GM19467 (cell line): ENCODE measurements around the gene RNF19B.
"Not testable (repeated sequence)": the region's sequence is repeated elsewhere in the genome, so short reads cannot be mapped to it uniquely, and the experiment has no call there.

Experiments used
- ATAC-seq: cut with Tn5 transposase; IDR thresholded peaks from one replicate; pipeline ENCODE4 v1.9.1; 2021; ENCODE audit warnings: mild to moderate bottlenecking, moderate library complexity; ENCODE audit not compliant: unreplicated experiment

The RNF19B gene

DNA sequence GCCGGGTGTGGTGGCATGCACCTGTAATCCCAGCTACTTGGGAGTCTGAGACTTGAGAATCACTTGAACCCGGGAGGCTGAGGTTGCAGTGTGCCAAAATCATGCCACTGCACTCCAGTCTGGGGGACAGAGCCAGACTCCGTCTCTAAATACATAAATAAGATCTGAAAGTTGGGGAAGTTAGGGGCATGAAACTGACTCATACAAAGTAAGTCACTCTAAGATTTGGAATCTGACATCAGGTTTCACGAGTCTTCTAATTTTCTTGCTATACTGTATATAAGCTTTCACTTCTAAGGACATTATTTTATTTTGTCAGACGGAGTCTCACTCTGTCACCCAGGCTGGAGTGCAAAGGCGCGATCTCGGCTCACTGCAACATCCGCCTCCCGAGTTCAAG is 30.1 kb downstream of the RNF19B start:
- no peak for ATAC-seq

DNA sequence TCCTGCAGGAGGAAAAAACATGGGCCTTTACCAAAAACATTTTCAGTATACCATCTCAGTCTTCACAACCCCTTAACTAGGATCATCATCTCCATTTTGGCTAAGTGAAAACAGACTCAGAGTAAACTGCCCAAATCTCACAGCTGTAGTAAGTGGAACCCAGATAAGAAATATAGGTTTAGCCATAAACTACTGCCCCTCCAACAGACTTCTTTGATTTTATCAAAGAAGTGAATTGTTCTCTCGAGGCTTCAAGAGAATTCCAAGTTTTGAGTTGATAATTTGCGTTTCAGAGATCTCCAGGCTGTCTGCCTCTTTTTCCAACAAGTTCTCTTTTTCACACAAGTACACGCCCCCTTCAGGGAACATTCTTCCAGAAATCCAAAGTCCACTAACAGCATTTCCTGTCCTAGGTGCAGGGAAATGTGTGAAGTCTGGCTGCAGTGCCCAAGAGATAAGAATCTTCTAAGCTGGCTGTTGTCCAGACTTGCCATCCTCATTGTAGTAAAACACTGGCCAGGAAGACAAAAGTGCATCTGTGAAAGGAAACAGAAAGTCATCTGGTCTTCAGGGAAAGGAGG is 30.8 kb downstream of the RNF19B start:
- ATAC-seq: no peak

DNA sequence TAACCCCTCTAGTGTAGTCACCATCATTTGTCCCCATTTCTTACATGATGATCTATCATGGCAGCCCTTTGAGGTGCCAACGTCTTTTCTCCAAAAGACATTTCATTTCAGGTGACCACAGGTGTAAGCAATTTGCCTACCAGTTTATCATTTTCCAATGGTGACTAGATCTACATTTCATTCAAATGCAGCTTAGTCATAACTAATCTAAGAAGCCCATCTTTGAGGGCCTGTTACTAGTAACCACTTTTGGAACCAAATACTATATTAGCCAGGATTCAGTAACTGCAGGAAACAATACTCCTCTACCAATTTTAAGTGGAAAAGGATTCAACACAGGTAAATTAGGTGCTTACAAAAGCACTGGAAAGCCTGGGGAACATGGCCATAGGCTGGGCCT is 32.8 kb downstream of the RNF19B start:
- ATAC-seq: no peak

DNA sequence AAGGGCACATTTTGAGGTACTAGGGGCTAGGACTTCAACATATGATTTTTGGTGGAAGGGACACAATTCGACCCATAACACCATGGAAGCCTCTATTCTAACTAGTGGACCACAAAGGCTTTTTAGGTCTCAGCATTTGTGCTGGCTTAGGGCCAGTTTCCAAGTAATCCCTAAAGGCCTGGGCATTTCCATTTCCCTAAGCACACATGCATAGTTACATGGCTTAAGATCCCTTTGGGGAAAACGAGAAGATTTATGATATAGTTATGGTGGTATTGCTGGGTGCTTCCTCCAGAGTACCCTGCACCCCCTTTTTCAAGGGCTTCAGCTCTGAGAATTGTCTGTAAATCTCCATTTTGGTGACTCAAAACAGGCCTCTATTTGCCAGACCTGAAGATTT is 35.2 kb downstream of the RNF19B start:
- no peak for ATAC-seq

DNA sequence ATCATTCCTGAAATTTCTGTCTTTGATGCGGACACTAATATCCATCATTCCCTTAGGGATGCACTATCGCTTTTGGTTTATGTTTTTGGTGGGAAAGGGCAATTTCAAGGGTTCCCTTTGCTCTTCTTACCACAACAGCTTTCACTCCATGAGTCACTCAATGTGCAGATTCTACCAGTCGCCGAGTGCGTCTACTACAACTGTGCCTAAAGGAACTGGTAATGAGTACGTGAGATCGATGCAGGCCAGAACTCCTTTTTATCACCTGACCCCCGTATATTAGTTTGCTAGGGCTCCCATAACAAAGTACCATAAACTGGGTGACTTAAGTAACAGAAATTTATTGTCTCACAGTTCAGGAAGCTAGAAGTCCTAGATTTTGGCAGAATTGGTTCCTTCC is 35.9 kb downstream of the RNF19B start:
- ATAC-seq: no peak

DNA sequence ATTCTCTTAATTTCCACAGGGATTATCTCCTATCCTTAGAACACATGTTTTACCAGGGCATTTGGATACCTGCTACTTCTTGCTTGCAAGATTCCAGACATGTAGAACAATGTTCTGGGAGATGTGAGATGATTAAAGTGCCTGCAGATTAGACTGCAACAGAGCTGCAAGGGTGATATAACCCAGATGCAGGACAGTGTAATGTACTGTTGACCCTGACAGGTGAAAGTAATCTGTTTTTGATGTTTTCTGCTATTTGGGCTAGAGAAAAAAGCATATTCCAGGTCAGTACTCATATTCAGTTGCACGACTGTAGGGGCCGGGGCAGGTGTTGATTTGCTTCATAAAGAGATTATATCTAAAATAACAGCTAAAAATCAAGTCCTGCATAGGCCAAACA is 36.3 kb downstream of the RNF19B start:
- no peak for ATAC-seq

DNA sequence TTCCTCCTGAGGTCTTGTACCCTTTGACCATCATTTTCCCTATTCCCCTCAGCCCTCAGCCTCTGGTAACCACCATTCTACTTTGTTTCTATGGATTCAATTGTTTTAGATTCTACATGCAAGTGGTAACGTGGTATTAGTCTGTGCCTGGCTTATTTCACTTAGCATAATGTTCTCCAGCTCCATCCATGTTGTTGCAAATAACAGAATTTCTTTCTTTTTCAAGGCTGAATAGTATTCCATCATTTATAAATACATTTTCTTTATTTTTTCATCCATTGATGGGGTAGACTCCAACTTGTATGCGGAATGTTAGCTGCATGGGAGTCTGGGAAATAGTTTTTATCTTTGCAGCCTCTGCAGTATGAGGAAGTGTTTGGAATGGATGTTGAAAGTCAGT is 37.2 kb downstream of the RNF19B start:
- no peak for ATAC-seq

DNA sequence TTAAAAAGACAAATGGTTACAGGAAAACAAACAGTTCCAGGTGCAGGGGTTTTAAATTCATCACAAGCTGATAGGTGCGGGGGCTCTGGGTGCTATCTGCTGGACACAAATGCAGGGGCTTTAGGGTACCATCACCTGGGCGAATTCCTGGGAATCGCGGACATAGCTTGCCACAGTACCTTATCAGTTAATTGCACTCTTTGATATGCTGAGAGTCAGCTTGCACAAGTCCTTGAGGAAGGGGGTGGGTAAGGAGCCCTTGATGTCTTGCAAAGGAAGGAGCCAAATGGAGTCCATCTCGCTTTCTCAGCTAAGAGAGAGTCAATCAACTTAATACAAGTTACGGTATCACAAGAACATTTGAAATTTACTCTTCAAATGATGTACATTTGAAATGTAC is 38.0 kb downstream of the RNF19B start:
- no peak for ATAC-seq

DNA sequence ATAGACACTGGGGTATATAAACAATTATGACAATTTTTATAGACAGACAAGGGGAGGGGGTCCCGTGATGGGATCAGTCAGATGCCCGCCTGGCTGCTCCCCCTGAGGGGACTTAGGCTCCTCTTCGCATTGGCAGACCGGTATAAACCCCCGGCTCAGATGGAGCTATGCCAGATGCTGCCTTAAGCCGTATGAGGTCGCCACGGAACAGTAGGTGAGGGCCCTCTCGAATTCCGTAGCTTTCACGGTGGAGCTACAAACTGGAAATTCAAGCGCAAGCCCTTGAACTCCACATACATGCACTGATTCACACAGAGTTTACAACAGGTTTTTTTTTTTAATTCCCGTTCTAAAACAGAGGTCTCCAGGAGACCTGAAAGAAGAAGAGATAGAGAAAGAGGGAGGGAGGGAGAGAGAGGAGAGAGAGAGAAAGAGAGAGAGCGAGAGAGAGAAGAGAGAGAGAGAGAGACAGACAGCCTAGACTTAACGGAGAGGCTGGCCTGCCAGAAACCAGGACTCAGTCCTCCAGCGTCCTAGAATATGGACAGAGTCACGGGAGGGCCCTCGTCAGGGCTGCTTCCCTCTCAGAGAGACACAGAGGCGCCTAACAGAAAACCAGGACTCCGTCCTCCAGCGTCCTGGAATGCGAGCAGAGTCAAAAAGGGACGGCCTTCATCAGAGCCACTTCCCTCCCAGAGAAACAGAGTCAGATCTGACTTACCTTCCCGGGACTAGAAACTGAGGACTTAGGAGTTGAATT is 39.0 kb downstream of the RNF19B start:
- ATAC-seq: no peak

DNA sequence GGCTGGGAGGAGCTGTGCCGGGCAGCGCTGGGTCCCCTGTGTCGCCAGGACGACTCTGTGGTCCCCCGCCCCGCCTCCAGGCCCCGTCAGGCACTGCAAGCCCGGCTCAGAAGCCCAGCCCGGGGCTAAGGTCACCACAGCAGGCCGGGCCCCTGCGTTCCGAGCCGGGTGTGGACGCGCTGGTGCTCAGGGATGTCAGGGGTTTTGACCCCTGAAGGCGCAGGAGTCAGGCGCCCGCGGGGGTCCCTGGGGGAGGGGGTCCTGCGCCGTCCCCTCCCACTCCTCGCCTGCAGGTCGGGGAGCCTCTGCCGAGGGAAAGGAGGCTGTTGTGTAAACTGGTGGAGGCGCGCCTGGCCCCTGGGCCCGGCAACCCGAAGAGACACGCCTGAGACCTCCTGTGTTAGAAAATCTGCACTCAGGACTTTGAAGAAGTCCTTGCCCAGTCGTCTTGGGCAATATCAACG is 39.7 kb downstream of the RNF19B start:
- no peak for ATAC-seq

DNA sequence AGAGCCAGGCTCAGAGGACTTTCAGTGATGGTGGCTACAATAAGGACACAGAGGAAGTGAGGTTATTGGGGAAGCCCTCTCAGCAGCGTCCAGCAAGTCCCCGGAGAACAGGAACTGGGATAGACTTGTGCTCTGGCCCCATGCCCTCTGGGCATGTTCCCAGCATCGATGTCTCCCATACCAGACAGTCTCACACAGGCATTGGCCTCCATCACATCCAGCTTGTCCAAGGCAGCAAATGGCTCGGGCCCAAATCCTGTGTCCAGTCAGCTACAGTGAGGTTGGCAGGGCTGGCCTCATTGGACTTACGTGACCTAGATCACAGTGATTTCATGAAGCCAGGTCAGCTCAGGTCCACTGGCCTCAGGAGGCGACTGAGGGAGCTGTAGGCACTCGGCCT is 43.8 kb downstream of the RNF19B start:
- no peak for ATAC-seq

DNA sequence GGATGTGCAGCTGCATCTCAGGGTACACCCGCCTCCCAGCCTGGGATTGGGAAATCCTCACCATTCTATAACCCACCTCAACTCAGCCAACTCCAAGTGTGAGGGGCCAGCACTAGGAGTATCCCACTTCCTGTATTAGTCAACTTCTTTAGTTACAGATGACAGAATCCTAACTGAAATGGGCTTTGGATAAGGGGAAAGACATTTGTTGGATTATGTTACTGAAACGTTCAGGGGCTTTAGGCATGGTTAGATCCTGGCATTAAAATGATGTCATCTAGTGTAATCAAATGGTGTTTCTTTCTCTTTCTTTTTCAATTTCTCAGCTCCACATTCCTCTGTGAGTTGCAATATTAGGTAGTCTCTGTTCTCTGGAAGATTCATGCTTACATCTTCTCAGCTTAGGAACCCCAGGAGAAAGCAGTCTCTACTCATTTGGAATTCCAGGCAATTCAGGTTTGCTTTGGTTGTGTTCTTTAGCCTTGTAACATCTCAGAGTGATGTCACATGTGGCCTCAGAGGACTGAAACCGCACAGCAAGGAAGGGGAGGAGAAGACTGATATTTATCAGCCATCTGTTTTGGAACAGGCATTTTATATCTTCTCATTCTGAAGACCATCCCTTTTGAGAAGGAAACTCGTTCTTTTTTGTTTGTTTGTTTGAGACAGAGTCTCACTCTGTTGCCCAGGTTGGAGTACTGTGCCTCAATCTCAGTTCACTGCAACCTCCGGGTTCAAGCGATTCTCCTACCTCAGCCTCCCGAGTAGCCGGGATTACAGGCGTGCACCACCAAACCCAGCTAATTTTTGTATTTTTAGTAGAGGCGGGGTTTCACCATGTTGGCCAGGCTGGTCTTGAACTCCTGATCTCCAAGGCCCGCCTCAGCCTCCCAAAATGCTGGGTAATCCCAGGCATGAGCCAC is 44.5 kb downstream of the RNF19B start:
- ATAC-seq: no peak

DNA sequence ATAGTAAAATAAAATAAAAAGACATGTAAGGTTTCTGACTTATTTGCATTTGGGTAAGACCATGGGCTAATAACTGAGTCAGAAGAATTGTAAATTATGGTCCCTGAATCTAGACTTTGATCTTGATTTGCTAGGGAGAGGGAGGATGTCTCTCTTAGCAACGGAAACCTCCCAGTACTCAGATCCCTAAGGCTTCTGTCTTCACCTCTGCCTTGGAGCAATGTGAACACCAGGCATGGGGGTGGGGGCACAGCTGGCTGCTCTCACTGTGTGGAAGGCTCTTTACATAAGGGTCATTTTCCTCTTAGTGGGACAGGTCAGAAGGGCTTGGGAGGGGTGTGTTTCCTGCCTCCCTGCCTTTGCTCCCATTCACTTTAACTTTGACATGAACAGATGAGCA is 46.4 kb downstream of the RNF19B start:
- ATAC-seq: no peak

DNA sequence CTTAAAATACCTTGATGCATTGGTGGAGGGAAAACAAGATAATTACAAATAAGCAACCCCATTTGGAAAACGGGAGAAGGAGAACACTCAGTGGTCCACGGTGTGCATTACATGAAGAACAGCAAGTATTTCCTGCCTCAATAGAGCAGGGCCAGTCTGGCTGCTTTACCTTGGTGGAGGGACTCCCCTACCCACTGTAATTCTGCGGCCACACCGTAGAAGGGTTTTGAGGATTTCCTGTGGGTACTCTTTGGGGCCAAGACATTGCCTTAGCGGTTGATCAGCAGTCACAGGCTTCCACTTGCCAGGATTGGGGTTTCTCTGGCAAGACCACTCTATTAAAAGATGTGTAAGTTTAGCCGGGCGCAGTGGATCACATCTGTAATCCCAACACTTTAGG is 47.1 kb downstream of the RNF19B start:
- ATAC-seq: no peak

DNA sequence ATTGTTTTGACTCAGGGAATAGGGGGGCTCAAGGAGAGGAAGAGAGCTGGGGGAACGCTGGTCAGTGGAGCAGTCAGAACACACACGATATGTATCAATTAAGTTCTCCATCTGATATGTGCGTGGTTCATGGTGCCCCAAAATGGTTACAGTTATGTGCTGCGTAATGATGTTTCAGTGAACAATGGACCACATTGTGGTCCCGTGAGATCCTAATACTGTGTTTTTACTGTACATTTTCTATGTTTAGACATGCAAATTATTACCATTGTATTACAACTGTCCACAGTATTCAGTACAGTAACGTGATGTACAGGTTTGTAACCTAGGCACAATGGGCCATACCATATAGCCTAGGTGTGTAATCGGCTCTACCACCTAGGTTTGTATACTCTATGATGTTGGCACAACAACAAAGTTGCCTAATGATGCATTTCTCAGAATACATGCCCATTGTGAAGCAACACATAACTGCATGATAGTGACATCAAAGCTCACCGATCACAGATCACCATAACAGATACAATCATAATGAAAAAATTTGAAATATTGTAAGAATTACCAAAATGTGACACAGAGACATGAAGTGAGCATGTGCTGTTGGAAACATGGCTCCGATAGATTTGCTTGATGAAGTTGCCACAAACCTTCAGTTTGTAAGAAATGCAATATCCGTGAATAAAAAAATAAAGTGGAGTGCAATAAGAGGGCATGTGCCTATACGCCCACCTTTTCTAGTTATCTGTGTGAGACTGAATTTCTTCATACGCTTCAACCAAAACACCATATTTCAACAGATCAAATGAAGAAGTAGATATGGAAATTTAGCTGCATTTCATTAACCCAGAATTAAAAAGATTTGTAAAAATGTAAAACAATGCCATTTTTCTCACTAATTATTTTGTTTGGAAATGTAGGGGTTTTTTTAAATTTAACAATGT is 48.6 kb downstream of the RNF19B start:
- no peak for ATAC-seq

DNA sequence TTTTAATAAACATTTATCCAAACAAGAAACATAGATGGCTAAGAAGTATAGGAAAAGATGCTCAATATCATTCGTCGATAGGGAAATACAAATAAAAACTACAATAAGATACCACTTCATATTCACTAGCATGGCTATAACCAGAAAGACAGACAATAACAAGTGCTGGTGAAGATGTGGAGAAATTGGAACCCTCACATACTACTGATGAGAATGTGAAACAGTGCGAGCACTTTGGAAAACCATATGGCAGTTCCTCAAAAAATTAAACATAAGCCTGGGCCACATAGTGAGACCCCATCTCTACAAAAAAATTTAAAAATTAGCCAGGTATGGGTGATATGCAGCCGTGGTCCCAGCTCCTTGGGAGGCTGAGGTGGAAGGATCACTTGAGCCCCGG is 54.3 kb downstream of the RNF19B start:
- no peak for ATAC-seq

DNA sequence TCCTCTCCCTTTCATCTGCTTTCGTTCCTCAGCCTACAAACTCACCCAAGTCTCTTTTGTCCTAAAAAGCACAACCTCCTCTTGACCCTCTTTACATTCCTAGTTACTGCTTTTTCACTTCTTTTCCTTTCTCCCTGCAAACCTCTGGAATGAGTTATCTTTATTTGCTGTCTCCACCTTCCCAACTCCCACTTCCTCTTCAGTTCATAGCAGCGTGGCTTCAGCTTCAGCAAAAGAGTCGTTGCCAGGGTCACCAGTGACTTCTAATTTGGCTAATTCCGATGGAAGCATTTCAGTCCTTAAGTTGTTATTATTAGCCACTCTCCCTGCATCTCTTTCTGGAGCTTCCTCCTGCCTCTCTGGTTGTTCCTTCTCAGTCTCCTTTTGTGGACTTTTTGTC is 57.2 kb downstream of the RNF19B start:
- ATAC-seq: no peak

DNA sequence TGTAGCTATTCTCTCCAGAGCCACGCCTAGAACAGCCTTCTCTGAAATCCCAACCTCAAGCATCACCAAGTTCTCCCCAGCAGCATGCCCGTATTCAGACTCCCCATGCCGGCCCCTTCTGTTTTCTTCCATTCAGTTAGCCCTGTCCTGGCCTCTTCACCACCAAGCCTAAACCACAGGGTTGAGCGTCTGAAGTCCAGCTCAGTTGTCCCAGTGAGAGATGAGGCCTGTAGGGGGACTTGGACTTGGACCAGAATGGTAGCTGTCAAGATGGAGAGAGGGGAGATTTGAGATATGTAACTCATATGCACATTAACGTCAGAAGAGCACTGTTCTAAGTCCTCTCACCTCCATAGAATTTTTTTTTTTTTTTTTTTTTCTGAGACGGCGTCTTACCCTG is 58.0 kb downstream of the RNF19B start:
- ATAC-seq: no peak

DNA sequence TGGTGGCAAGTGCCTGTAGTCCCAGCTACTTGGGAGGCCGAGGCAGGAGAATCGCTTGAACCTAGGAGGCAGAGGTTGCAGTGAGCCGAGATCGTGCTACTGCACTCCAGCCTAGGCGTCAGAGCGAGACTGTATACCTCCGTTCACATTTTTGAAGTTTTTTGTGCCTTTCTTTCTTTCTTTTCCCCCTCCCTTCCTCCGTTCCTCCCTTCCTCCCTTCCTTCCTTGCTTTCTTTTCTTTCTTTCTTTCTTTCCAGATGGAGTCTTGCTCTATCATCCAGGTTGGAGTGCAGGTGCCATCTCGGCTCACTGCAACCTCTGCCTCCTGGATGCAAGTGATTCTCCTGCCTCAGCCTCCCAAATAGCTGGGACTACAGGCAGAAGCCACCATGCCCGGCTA is 59.0 kb downstream of the RNF19B start:
- not testable (repeated sequence) for ATAC-seq

DNA sequence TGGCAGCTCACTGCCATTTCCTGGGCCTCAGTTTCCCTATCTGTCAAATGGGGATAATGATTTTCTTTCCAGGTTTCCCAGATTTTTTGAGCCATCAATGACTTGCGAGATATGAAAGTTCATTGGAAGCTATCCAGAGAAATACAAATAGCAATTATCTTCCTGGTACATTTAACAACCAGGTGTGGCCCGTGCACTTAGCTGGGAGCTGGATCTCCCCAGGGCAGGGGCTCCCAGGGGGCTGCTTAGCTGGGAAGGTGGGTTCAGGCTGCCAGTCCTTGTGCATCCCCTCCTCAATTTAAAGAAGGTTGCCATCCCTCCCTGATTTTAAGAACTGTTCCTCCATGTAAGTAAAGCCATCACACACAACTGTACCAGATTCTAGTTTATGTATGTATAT is 59.8 kb downstream of the RNF19B start:
- no peak for ATAC-seq
